Testis (tissue), 3 donors: Measurements from ENCODE around the gene ZFYVE16. TPM values are rescaled to one million over a fixed set of nuclear protein-coding genes. Genes with fewer than 3 reads are reported as not detected.

Experiments
- polyA plus RNA-seq: library from polyadenylated mRNA; stranded (reverse); fragments of 350-450 nt; fragmentation: Illumina TruSeq; extraction: RNeasy Lipid Tissue Mini Kit (QIAGEN cat#74804); gene quantifications from one replicate; pipeline ENCODE4 v1.2.3, GENCODE V29; 2014; ENCODE audit warnings: low read depth, low replicate concordance; ENCODE audit not compliant: insufficient read depth
- small RNA-seq, 2 donors: library from RNA; depleted of rRNA; stranded (forward); fragments of <200 nt; gene quantifications; one replicate each; pipeline ENCODE3, GENCODE V24; 2016
- total RNA-seq, 2 donors: library from RNA; depleted of rRNA; stranded (reverse); fragments of >200 nt; gene quantifications; one replicate each; pipeline ENCODE4 v1.2.3, GENCODE V29; 2016

Gene ZFYVE16
- total and polyA plus RNA-seq, 3 donors from 2014 or later, result 16.3 to 52.7 (median 50.0) TPM

Small RNA genes within 50 kb of the gene (small RNA-seq; reads per million reads assigned to genes)
- 0 to 0.09 reads per million in 2 donors for gene RNU6-211P

Other genes with a start within 250 kb of the ZFYVE16 start
- gene SERINC5, start 152.0 kb upstream of the ZFYVE16 start, total RNA-seq, result 100 to 1,000 TPM; 158 to 217 TPM
- gene SERINC5, start 152.0 kb upstream of the ZFYVE16 start, polyA plus RNA-seq, result 62.3 TPM
- 10 to 100 TPM in 1 of 2 donors, 1 to 10 TPM in 1; 4.2 to 23.4 TPM for gene SPZ1, start 88.1 kb upstream of the ZFYVE16 start, total RNA-seq
- 7.7 TPM for gene SPZ1, start 88.1 kb upstream of the ZFYVE16 start, polyA plus RNA-seq
- gene FAM151B, start 80.0 kb downstream of the ZFYVE16 start, total RNA-seq, result 1 to 10 TPM; 2.8 to 5.0 TPM
- 2.8 TPM for gene FAM151B, start 80.0 kb downstream of the ZFYVE16 start, polyA plus RNA-seq
- gene ANKRD34B, start 162.2 kb downstream of the ZFYVE16 start, total RNA-seq, result under 1 TPM; 0.12 to 0.16 TPM
- 0.34 TPM for gene ANKRD34B, start 162.2 kb downstream of the ZFYVE16 start, polyA plus RNA-seq
- 10 to 100 TPM; 16.6 to 17.7 TPM for gene MSH3, start 246.6 kb downstream of the ZFYVE16 start, total RNA-seq
- gene MSH3, start 246.6 kb downstream of the ZFYVE16 start, polyA plus RNA-seq, result 7.6 TPM
- 10 to 100 TPM; 16.8 to 18.0 TPM for gene DHFR, start 246.9 kb downstream of the ZFYVE16 start, total RNA-seq
- 35.2 TPM for gene DHFR, start 246.9 kb downstream of the ZFYVE16 start, polyA plus RNA-seq